ENCODE results near the gene BRSK1.
A peak's percentile ranks its signal among the peaks of the same experiment; 100 is the strongest.

BRSK1 gene

DNA sequence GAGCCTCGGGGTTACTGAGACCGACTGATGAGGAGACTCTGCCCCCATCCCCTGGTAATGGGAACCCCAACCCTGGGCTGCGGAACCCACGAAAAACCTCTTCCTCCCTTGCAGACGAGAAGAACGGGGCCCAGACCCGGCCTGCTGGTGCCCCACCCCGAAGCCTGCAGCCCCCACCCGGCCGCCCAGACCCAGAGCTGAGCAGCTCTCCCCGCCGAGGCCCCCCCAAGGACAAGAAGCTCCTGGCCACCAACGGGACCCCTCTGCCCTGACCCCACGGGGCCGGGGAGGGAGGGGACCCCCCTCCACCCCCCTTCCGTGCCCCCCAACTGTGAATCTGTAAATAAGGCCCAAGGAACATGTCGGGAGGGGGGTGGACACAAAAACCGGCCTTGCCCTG lies 28.0 kb downstream of the BRSK1 start:
- H3K27ac ChIP-seq (replicated peaks; ENCODE audit: low read length): no peak overlapping the region
- no peak overlapping the region for H2AFZ ChIP-seq (ENCODE audit: low read length)
- H2AK5ac ChIP-seq (ENCODE audit: low read depth, low read length): no peak overlapping the region
- no peak overlapping the region for H3K18ac ChIP-seq (ENCODE audit: low read length)
- no peak overlapping the region for H4K8ac ChIP-seq (ENCODE audit: low read depth, low read length)
- H3K4me2 ChIP-seq (ENCODE audit: insufficient read depth, low read length, poor library complexity, severe bottlenecking): no peak overlapping the region
- H4K91ac ChIP-seq (ENCODE audit: low read depth, low read length, poor library complexity): no peak overlapping the region
- no peak overlapping the region for H3K4me3 ChIP-seq (ENCODE audit: low read length in 2 of 2)
- no peaks in the 10 kb centered on the region for H3K27me3 ChIP-seq (ENCODE audit: control insufficient read depth in 3 of 3, insufficient read depth in 3 of 3, low read depth in 1 of 3, low read length in 3 of 3)
- peaks cover 3 to 4% of the 10 kb centered on the region in 2 donors for H3K4me1 ChIP-seq (ENCODE audit: control insufficient read depth in 2 of 2, insufficient read depth in 1 of 2, low read depth in 1 of 2, low read length in 2 of 2)
- no peak overlapping the region for H3K4ac ChIP-seq (ENCODE audit: low read length)
- peaks cover 22 to 45% of the 10 kb centered on the region in 2 donors for H3K36me3 ChIP-seq (replicated peaks in 1 of 2; ENCODE audit: control insufficient read depth in 2 of 2, insufficient read depth in 2 of 2, low read length in 2 of 2)
- peaks cover 2 to 5% of the 10 kb centered on the region in 2 donors for H3K9me3 ChIP-seq (replicated peaks in 1 of 2; ENCODE audit: control insufficient read depth in 2 of 2, insufficient read depth in 1 of 2, low read depth in 1 of 2, low read length in 2 of 2)
- H2BK15ac ChIP-seq (ENCODE audit: low read length): no peak overlapping the region
- DNase-seq (ENCODE audit: low spot score): no peak
- no peak overlapping the region for H2BK12ac ChIP-seq (ENCODE audit: low read length)
- H2BK120ac ChIP-seq (ENCODE audit: low read depth, low read length): no peak overlapping the region
- no peak overlapping the region for H3K14ac ChIP-seq (ENCODE audit: low read length)
- WGBS, 2 donors (ENCODE audit: extremely low coverage in 2 of 2, insufficient read length in 2 of 2, insufficient replicate concordance in 1 of 2): no CpG with 5 or more reads among the region's 18 CpGs
- no peak overlapping the region for H3K9ac ChIP-seq (ENCODE audit: low read depth, low read length, poor library complexity)
- no peaks in the 10 kb centered on the region for H3K79me1 ChIP-seq (ENCODE audit: low read depth, low read length)
- H2BK5ac ChIP-seq (ENCODE audit: low read length): peak overlapping the region; percentile 82
- H3K23ac ChIP-seq (ENCODE audit: low read depth, low read length, poor library complexity): no peak overlapping the region

DNA sequence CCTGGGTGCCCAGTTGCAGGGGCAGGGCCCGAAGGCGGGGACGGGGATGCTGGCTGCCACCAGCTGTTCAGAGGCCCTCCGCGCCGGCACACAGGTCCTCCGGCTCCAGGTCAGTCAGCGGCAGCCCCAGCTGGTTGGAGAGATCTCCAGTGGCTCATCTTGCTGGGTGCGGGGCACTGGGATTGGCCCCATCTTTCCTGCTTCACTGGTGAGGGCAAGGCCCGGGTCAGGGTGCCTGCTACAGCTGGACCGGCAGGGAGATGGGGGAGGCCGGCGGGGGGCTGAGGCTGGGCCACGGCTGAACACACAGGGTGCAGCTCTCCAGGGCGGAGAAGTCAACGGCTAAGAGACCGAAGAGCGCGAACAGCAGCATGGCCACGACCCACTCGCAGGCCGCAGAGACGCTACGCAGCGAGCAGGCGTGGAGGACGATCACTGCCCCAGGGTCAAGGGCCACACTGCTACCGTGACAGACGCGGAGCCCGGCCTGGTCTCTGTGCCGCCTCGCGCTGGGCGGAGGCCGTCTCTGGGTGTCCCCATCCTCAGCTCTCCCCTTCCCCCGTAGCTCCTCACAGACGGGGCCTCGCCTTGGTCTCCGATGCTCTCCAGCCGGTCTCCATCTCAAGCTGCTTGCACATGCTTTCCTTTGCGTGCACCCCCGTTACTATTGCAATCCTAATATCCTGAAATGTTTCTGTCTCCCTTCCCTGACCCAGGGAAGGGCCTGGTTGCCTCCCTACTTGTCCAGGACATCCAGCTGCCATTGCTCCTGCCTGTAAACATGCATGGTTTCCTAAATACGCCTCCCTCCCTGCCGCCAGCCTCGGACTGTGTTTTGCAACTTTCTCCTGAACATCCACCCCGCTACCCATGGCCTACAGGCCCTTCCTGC lies 29.1 kb downstream of the BRSK1 start:
- no peak overlapping the region for H3K4me2 ChIP-seq (ENCODE audit: insufficient read depth, low read length, poor library complexity, severe bottlenecking)
- H4K91ac ChIP-seq (ENCODE audit: low read depth, low read length, poor library complexity): no peak overlapping the region
- DNase-seq (ENCODE audit: low spot score): no peak
- H3K36me3 ChIP-seq (replicated peaks in 1 of 2; ENCODE audit: control insufficient read depth in 2 of 2, insufficient read depth in 2 of 2, low read length in 2 of 2): peaks cover 19 to 36% of the 10 kb centered on the region in 2 donors
- no peak overlapping the region for H3K9ac ChIP-seq (ENCODE audit: low read depth, low read length, poor library complexity)
- no peak overlapping the region for H2AFZ ChIP-seq (ENCODE audit: low read length)
- peak overlapping the region; percentile 75 for H2BK5ac ChIP-seq (ENCODE audit: low read length)
- WGBS, 2 donors (ENCODE audit: extremely low coverage in 2 of 2, insufficient read length in 2 of 2, insufficient replicate concordance in 1 of 2): no CpG with 5 or more reads among the region's 47 CpGs
- no peaks in the 10 kb centered on the region for H3K27me3 ChIP-seq (ENCODE audit: control insufficient read depth in 3 of 3, insufficient read depth in 3 of 3, low read depth in 1 of 3, low read length in 3 of 3)
- peak overlapping the region; percentile 84 for H2BK12ac ChIP-seq (ENCODE audit: low read length)
- H3K14ac ChIP-seq (ENCODE audit: low read length): no peak overlapping the region
- peak overlapping the region; percentile 26 for H3K27ac ChIP-seq (replicated peaks; ENCODE audit: low read length)
- H2BK120ac ChIP-seq (ENCODE audit: low read depth, low read length): no peak overlapping the region
- no peaks in the 10 kb centered on the region for H3K79me1 ChIP-seq (ENCODE audit: low read depth, low read length)
- H3K4ac ChIP-seq (ENCODE audit: low read length): peak overlapping the region; percentile 37
- peaks cover 2 to 5% of the 10 kb centered on the region in 2 donors for H3K9me3 ChIP-seq (replicated peaks in 1 of 2; ENCODE audit: control insufficient read depth in 2 of 2, insufficient read depth in 1 of 2, low read depth in 1 of 2, low read length in 2 of 2)
- no peak overlapping the region for H2BK15ac ChIP-seq (ENCODE audit: low read length)
- H3K4me3 ChIP-seq (ENCODE audit: low read length in 2 of 2): no peak overlapping the region
- H3K18ac ChIP-seq (ENCODE audit: low read length): no peak overlapping the region
- H2AK5ac ChIP-seq (ENCODE audit: low read depth, low read length): peak overlapping the region; percentile 63
- H3K4me1 ChIP-seq (ENCODE audit: control insufficient read depth in 2 of 2, insufficient read depth in 1 of 2, low read depth in 1 of 2, low read length in 2 of 2): peaks cover 3 to 4% of the 10 kb centered on the region in 2 donors
- H4K8ac ChIP-seq (ENCODE audit: low read depth, low read length): no peak overlapping the region
- H3K23ac ChIP-seq (ENCODE audit: low read depth, low read length, poor library complexity): peak overlapping the region; percentile 85

DNA sequence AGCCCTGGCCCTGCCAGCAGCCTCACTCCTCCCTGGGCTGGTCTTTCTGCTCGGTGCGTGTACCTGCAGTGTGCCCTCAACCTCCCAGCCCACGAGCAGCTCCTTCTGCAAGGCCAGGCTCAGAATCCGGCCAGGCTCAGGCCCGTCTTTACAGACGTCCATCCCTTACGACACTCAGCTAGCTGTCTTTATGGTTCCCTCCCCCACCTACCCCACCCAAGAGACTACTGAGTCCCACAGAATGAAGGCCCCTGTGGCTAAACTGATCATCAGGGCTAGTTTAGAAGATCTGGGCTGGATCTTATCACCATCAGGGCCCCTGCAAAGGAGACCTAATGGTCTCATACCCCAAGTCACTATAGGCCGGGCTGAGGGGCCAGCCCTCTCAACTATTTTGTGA lies 30.6 kb downstream of the BRSK1 start:
- no peak overlapping the region for H3K4me2 ChIP-seq (ENCODE audit: insufficient read depth, low read length, poor library complexity, severe bottlenecking)
- H2BK5ac ChIP-seq (ENCODE audit: low read length): no peak overlapping the region
- H3K79me1 ChIP-seq (ENCODE audit: low read depth, low read length): no peaks in the 10 kb centered on the region
- no peak overlapping the region for H3K14ac ChIP-seq (ENCODE audit: low read length)
- H2AFZ ChIP-seq (ENCODE audit: low read length): no peak overlapping the region
- no peak overlapping the region for H4K8ac ChIP-seq (ENCODE audit: low read depth, low read length)
- no peak overlapping the region for H3K18ac ChIP-seq (ENCODE audit: low read length)
- H3K23ac ChIP-seq (ENCODE audit: low read depth, low read length, poor library complexity): no peak overlapping the region
- no peak overlapping the region for H3K9ac ChIP-seq (ENCODE audit: low read depth, low read length, poor library complexity)
- peaks cover 3 to 4% of the 10 kb centered on the region in 2 donors for H3K4me1 ChIP-seq (ENCODE audit: control insufficient read depth in 2 of 2, insufficient read depth in 1 of 2, low read depth in 1 of 2, low read length in 2 of 2)
- H3K9me3 ChIP-seq (replicated peaks in 1 of 2; ENCODE audit: control insufficient read depth in 2 of 2, insufficient read depth in 1 of 2, low read depth in 1 of 2, low read length in 2 of 2): peaks cover 0 to under 1% of the 10 kb centered on the region in 2 donors
- H2BK120ac ChIP-seq (ENCODE audit: low read depth, low read length): no peak overlapping the region
- DNase-seq (ENCODE audit: low spot score): no peak
- no peak overlapping the region for H2BK15ac ChIP-seq (ENCODE audit: low read length)
- peaks cover 11 to 22% of the 10 kb centered on the region in 2 donors for H3K36me3 ChIP-seq (replicated peaks in 1 of 2; ENCODE audit: control insufficient read depth in 2 of 2, insufficient read depth in 2 of 2, low read length in 2 of 2)
- no CpG with 5 or more reads among the region's 8 CpGs for WGBS, 2 donors (ENCODE audit: extremely low coverage in 2 of 2, insufficient read length in 2 of 2, insufficient replicate concordance in 1 of 2)
- no peak overlapping the region for H2AK5ac ChIP-seq (ENCODE audit: low read depth, low read length)
- H3K4ac ChIP-seq (ENCODE audit: low read length): no peak overlapping the region
- no peak overlapping the region for H2BK12ac ChIP-seq (ENCODE audit: low read length)
- no peak overlapping the region for H3K27ac ChIP-seq (replicated peaks; ENCODE audit: low read length)
- H4K91ac ChIP-seq (ENCODE audit: low read depth, low read length, poor library complexity): no peak overlapping the region
- no peak overlapping the region for H3K4me3 ChIP-seq (ENCODE audit: low read length in 2 of 2)
- no peaks in the 10 kb centered on the region for H3K27me3 ChIP-seq (ENCODE audit: control insufficient read depth in 3 of 3, insufficient read depth in 3 of 3, low read depth in 1 of 3, low read length in 3 of 3)

DNA sequence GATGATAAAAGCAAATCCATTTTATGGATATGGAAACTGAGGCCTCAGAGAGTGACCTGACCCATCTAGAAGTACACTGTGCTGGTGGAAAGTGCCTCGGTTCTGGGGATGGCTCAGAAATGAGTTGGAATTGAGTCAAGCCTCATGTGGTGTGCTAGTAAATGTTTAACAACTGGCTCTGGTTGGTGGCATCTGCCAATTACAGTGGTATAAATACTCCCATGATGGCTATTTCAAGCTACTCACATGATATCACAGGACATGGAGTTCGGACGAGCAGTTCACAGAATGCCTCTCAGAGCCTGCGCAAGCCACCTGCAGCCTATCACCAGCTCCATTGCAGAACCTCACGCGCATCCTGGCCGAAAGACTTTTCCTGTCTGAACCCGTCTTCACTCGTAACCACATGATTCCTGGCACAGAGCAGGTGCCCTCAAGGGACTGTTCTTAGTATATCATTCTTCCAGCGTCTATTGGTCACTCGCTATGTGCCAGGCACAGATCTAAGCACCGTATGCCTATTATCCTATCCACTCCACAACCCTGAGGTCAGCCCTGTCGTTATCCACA lies 32.2 kb downstream of the BRSK1 start:
- DNase-seq (ENCODE audit: low spot score): no peak
- no CpG with 5 or more reads among the region's 13 CpGs for whole genome bisulfite sequencing, 2 donors (ENCODE audit: extremely low coverage in 2 of 2, insufficient read length in 2 of 2, insufficient replicate concordance in 1 of 2)
- no peak overlapping the region for H2BK12ac ChIP-seq (ENCODE audit: low read length)
- H3K27me3 ChIP-seq (ENCODE audit: control insufficient read depth in 3 of 3, insufficient read depth in 3 of 3, low read depth in 1 of 3, low read length in 3 of 3): peaks cover 0 to 3% (median 0%) of the 10 kb centered on the region in 3 experiments
- no peak overlapping the region for H3K14ac ChIP-seq (ENCODE audit: low read length)
- no peak overlapping the region for H2BK5ac ChIP-seq (ENCODE audit: low read length)
- peaks cover 0 to 2% of the 10 kb centered on the region in 2 donors for H3K4me1 ChIP-seq (ENCODE audit: control insufficient read depth in 2 of 2, insufficient read depth in 1 of 2, low read depth in 1 of 2, low read length in 2 of 2)
- H3K4ac ChIP-seq (ENCODE audit: low read length): no peak overlapping the region
- H3K36me3 ChIP-seq (replicated peaks in 1 of 2; ENCODE audit: control insufficient read depth in 2 of 2, insufficient read depth in 2 of 2, low read length in 2 of 2): peaks cover 2 to 8% of the 10 kb centered on the region in 2 donors
- H2AFZ ChIP-seq (ENCODE audit: low read length): no peak overlapping the region
- no peak overlapping the region for H3K23ac ChIP-seq (ENCODE audit: low read depth, low read length, poor library complexity)
- no peaks in the 10 kb centered on the region for H3K9me3 ChIP-seq (replicated peaks in 1 of 2; ENCODE audit: control insufficient read depth in 2 of 2, insufficient read depth in 1 of 2, low read depth in 1 of 2, low read length in 2 of 2)
- H2AK5ac ChIP-seq (ENCODE audit: low read depth, low read length): no peak overlapping the region
- H2BK15ac ChIP-seq (ENCODE audit: low read length): no peak overlapping the region
- peak overlapping the region; percentile 1 for H3K9ac ChIP-seq (ENCODE audit: low read depth, low read length, poor library complexity)
- no peak overlapping the region for H3K4me2 ChIP-seq (ENCODE audit: insufficient read depth, low read length, poor library complexity, severe bottlenecking)
- no peak overlapping the region for H4K91ac ChIP-seq (ENCODE audit: low read depth, low read length, poor library complexity)
- H4K8ac ChIP-seq (ENCODE audit: low read depth, low read length): no peak overlapping the region
- no peak overlapping the region for H3K27ac ChIP-seq (replicated peaks; ENCODE audit: low read length)
- no peak overlapping the region for H3K18ac ChIP-seq (ENCODE audit: low read length)
- no peaks in the 10 kb centered on the region for H3K79me1 ChIP-seq (ENCODE audit: low read depth, low read length)
- no peak overlapping the region for H3K4me3 ChIP-seq (ENCODE audit: low read length in 2 of 2)
- no peak overlapping the region for H2BK120ac ChIP-seq (ENCODE audit: low read depth, low read length)
